ENCODE data around the gene CRHR2. TPM values are rescaled to one million over a fixed set of nuclear protein-coding genes. Genes with fewer than 3 reads are reported as not detected.

CRHR2 gene
- polyA plus RNA-seq (0.15 and 0.42 TPM in 2 replicates), polyA minus RNA-seq (0.35 TPM in 1 of 2 replicates, not detected in the other)

DNA sequence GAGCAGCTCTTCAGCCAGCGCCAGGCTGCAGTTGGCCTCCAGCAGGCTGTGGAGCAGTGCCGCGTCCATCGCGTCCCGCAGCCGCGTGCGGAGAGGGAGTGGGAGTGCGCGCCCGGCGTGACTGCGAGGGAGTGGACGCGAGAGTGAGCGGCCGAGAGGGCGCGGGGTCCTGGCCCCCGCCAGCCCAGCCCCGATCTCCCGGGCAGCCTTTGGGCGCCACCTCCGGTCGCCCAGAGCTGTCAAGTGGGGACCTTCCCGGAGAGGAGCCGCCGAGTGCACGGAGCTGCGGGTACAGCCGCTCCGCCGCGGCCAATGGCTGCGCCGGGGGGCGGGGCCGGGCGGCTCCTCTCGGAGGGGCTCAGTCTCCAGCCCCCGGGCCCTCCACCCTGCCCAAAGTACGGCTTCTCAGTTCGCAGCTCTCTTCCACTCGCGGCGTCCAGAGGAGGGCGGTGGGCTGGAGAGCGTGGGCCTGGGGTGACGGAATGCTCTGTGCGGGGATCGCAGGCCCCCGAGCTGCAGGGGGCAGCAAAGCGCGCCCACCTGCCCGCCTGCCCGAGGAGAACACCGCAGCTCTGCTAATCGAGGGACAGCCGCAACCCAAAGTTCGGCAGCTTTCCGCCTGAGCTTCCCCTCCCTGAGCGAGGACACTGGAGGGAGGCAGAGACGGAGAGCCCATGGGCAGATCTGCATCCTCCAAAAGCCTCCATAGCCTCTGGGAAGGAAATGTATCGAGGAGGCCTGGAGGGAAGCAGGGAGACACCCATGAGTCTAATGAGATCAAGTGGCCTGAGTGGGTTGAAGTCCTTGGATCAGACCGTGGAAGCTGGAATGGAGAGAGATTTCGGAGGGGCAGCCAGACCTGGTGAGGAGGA is at the start of gene CRHR2:
Gene CRHR2 (minus strand): TSS at position 245 of the 872 bp plus-strand sequence. CDS start 176 bp downstream, at position 69.
- H3K27me3 ChIP-seq (ENCODE audit: insufficient read depth, low read depth, low read length), result peaks cover 43% of the 10 kb centered on the region
- H3K79me2 ChIP-seq (replicated peaks; ENCODE audit: insufficient read depth, low read length), result no peaks in the 10 kb centered on the region
- peak within 1 kb of the TSS; percentile 31 for H3K4me2 ChIP-seq (ENCODE audit: low read length)
- no peaks in the 10 kb centered on the region for H4K20me1 ChIP-seq (ENCODE audit: insufficient read depth)
- no peaks in the 10 kb centered on the region for H3F3A ChIP-seq (ENCODE audit: insufficient read depth, low read length, poor library complexity, severe bottlenecking)
- H3K9ac ChIP-seq (ENCODE audit: low read length), result peak within 1 kb of the TSS; percentile 40
- H3K9me2 ChIP-seq (ENCODE audit: insufficient read depth, low read length), result no peaks in the 10 kb centered on the region
- no peak within 1 kb of the TSS for H3K27ac ChIP-seq (ENCODE audit: low read length)
- peak within 1 kb of the TSS; percentile 24 for H2AFZ ChIP-seq (ENCODE audit: low read depth, low read length)
- peak within 1 kb of the TSS; percentile 88 for H3K4me3 ChIP-seq (ENCODE audit: low read length)
- no peaks in the 10 kb centered on the region for H3K36me3 ChIP-seq (ENCODE audit: insufficient read depth, low read length)
- H3K9me3 ChIP-seq (ENCODE audit: low read length), result no peaks in the 10 kb centered on the region
- peak; percentile 39 for TF ChIP-seq SMC3 (conservative IDR thresholded peaks at IDR 0.05; ENCODE audit: poor library complexity)
- TF ChIP-seq, protein P1, sequence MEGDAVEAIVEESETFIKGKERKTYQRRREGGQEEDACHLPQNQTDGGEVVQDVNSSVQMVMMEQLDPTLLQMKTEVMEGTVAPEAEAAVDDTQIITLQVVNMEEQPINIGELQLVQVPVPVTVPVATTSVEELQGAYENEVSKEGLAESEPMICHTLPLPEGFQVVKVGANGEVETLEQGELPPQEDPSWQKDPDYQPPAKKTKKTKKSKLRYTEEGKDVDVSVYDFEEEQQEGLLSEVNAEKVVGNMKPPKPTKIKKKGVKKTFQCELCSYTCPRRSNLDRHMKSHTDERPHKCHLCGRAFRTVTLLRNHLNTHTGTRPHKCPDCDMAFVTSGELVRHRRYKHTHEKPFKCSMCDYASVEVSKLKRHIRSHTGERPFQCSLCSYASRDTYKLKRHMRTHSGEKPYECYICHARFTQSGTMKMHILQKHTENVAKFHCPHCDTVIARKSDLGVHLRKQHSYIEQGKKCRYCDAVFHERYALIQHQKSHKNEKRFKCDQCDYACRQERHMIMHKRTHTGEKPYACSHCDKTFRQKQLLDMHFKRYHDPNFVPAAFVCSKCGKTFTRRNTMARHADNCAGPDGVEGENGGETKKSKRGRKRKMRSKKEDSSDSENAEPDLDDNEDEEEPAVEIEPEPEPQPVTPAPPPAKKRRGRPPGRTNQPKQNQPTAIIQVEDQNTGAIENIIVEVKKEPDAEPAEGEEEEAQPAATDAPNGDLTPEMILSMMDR (IDR thresholded peaks at IDR 0.05; ENCODE audit: poor library complexity, severe bottlenecking), result peak; percentile 83
- TF ChIP-seq POLR2AphosphoS5 (IDR thresholded peaks at IDR 0.05), result no peak
- TF ChIP-seq MXI1 (conservative IDR thresholded peaks at IDR 0.05; ENCODE audit: poor library complexity, severe bottlenecking), result peak; percentile 33
- peak; percentile 38 for TF ChIP-seq TAF1 (IDR thresholded peaks at IDR 0.05; ENCODE audit: low read depth)
- TF ChIP-seq, protein P2, sequence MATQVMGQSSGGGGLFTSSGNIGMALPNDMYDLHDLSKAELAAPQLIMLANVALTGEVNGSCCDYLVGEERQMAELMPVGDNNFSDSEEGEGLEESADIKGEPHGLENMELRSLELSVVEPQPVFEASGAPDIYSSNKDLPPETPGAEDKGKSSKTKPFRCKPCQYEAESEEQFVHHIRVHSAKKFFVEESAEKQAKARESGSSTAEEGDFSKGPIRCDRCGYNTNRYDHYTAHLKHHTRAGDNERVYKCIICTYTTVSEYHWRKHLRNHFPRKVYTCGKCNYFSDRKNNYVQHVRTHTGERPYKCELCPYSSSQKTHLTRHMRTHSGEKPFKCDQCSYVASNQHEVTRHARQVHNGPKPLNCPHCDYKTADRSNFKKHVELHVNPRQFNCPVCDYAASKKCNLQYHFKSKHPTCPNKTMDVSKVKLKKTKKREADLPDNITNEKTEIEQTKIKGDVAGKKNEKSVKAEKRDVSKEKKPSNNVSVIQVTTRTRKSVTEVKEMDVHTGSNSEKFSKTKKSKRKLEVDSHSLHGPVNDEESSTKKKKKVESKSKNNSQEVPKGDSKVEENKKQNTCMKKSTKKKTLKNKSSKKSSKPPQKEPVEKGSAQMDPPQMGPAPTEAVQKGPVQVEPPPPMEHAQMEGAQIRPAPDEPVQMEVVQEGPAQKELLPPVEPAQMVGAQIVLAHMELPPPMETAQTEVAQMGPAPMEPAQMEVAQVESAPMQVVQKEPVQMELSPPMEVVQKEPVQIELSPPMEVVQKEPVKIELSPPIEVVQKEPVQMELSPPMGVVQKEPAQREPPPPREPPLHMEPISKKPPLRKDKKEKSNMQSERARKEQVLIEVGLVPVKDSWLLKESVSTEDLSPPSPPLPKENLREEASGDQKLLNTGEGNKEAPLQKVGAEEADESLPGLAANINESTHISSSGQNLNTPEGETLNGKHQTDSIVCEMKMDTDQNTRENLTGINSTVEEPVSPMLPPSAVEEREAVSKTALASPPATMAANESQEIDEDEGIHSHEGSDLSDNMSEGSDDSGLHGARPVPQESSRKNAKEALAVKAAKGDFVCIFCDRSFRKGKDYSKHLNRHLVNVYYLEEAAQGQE (IDR thresholded peaks at IDR 0.05; ENCODE audit: borderline replicate concordance), result no peak
- peak; percentile 22 for TF ChIP-seq RAD21 (conservative IDR thresholded peaks at IDR 0.05)

GRCh38 chr7:30731581-30731980 is 49.3 kb upstream of the CRHR2 start:
- Histone ChIP-seq H2AFZ (ENCODE audit: low read depth, low read length) (no peak overlapping the region), H3K36me3 (ENCODE audit: insufficient read depth, low read length) (no peaks in the 10 kb centered on the region), H3K4me2 (ENCODE audit: low read length) (no peak overlapping the region), H3K9me2 (ENCODE audit: insufficient read depth, low read length) (no peaks in the 10 kb centered on the region), H3K27ac (ENCODE audit: low read length) (no peak overlapping the region), H3K4me3 (ENCODE audit: low read length) (no peak overlapping the region), H4K20me1 (ENCODE audit: insufficient read depth) (no peaks in the 10 kb centered on the region), H3K9me3 (ENCODE audit: low read length) (no peaks in the 10 kb centered on the region), H3K79me2 (replicated peaks; ENCODE audit: insufficient read depth, low read length) (no peaks in the 10 kb centered on the region), H3F3A (ENCODE audit: insufficient read depth, low read length, poor library complexity, severe bottlenecking) (no peaks in the 10 kb centered on the region), H3K27me3 (ENCODE audit: insufficient read depth, low read depth, low read length) (no peaks in the 10 kb centered on the region), H3K9ac (ENCODE audit: low read length) (no peak overlapping the region)
- TF ChIP-seq EP300 (conservative IDR thresholded peaks at IDR 0.05; ENCODE audit: poor library complexity, severe bottlenecking) (no peak), RAD21 (conservative IDR thresholded peaks at IDR 0.05) (no peak), SMC3 (conservative IDR thresholded peaks at IDR 0.05; ENCODE audit: poor library complexity) (no peak), MXI1 (conservative IDR thresholded peaks at IDR 0.05; ENCODE audit: poor library complexity, severe bottlenecking) (no peak), EZH2 (IDR thresholded peaks at IDR 0.05; ENCODE audit: borderline replicate concordance, insufficient read depth, low read length, poor library complexity, severe bottlenecking) (no peak), POLR2AphosphoS5 (IDR thresholded peaks at IDR 0.05) (no peak), TAF1 (IDR thresholded peaks at IDR 0.05; ENCODE audit: low read depth) (no peak)
- TF ChIP-seq, protein P2 (IDR thresholded peaks at IDR 0.05; ENCODE audit: borderline replicate concordance), result no peak
- TF ChIP-seq, protein P1 (IDR thresholded peaks at IDR 0.05; ENCODE audit: poor library complexity, severe bottlenecking), result no peak

Measured in neural cell (in vitro differentiated cells).